ENCODE measurements around the gene RGS12. TPM values are rescaled to one million over a fixed set of nuclear protein-coding genes. Genes with fewer than 3 reads are reported as not detected.

The RGS12 gene
- total RNA-seq, 1 experiment from 2014 or later: 16.9 TPM

DNA sequence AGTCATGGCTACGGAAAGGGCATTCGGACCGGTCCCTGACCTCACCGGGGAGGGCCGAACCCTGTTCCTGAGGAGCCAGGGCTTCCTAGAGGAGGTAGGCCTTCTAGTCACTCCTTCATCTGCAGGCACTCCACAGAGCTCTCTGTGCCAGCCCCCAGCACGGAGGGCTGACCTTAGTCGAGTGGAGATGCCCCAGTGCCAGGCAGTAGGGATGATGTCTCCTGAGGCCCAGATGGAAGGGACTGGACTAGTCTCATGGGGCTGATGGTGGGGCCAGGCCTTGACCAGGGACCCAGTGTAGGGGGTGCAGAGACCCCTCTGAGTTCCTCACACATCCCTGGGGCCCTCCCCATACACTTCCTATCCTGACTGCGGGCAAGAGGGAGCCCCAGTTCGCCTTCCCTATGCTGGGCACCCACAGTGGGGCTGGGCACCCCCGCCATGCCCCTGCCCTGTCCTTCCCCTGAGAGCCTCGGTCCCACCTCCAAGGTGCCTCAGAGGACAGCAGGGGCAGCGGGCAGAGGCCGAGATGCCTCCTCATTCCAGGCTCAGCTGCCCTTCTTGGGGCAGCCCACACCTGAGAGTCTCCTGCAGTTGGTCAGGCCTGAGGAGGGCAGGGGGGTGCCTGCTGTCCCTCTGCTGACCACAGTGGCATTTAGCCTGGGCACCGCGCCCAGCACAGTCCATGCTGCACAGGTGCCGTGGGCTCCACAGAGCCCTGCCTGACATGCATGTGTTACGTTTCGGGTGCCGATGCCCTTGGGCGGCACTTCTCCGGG, 45.2 kb upstream of the RGS12 start:
- Histone ChIP-seq H3K14ac (ENCODE audit: insufficient read depth, low read length) (no peak overlapping the region; the same call in 1 of the 2 replicates), H3K79me1 (ENCODE audit: insufficient read depth, low read depth, low read length, poor library complexity, severe bottlenecking) (no peaks in the 10 kb centered on the region), H2BK12ac (ENCODE audit: insufficient read length, low read depth, low read length) (no peak overlapping the region), H4K5ac (ENCODE audit: insufficient read length, low read depth, low read length) (no peak overlapping the region), H3K18ac (ENCODE audit: insufficient read length, low read depth, low read length) (no peak overlapping the region), H3T11ph (ENCODE audit: low read length) (no peak overlapping the region), H4K8ac (replicated peaks; ENCODE audit: insufficient read length, low read depth, low read length) (no peak overlapping the region), H3K9ac (ENCODE audit: extremely low read depth, insufficient read length, low read length) (no peak overlapping the region), H2BK5ac (ENCODE audit: insufficient read length, low read length) (no peak overlapping the region), H2BK120ac (ENCODE audit: low read depth, low read length, poor library complexity, severe bottlenecking) (no peak overlapping the region), H3K27ac (ENCODE audit: insufficient read length, low read depth, low read length) (no peak overlapping the region), H3K27me3 (ENCODE audit: insufficient read depth, low read length) (no peaks in the 10 kb centered on the region), H3K4ac (ENCODE audit: low read depth, low read length) (no peak overlapping the region; the same call in 1 of the 2 replicates), H2BK20ac (ENCODE audit: low read depth, low read length, poor library complexity, severe bottlenecking) (no peak overlapping the region), H2BK15ac (ENCODE audit: low read depth, low read length) (no peak overlapping the region), H2AFZ (ENCODE audit: low read length) (no peak overlapping the region), H3K4me1 (ENCODE audit: insufficient read depth, low read length) (no peaks in the 10 kb centered on the region; the same call in 1 of the 2 replicates), H4K20me1 (ENCODE audit: control insufficient read depth, insufficient read depth, insufficient read length) (peaks cover 4% of the 10 kb centered on the region), H3K4me2 (ENCODE audit: insufficient read depth, insufficient read length, low read length) (no peak overlapping the region), H3K23ac (ENCODE audit: insufficient read length, low read depth, low read length) (no peak overlapping the region), H3K23me2 (ENCODE audit: insufficient read length, low read depth, low read length, poor library complexity, severe bottlenecking) (no peaks in the 10 kb centered on the region), H3K79me2 (ENCODE audit: insufficient read depth, low read length) (no peaks in the 10 kb centered on the region), H2AK5ac (ENCODE audit: insufficient read length, low read length) (no peak overlapping the region), H3K9me3 (ENCODE audit: control insufficient read depth, low read depth, low read length) (no peaks in the 10 kb centered on the region), H4K91ac (ENCODE audit: insufficient read length, low read depth, low read length) (peak overlapping the region; percentile 25), H3K56ac (ENCODE audit: insufficient read length, low read depth, low read length) (no peak overlapping the region)
- Mint-ChIP-seq H3K27ac (no peak overlapping the region), H3K4me3 (0 out of 5 replicates have a peak overlapping the region, but pooled peaks of 1 of the 2 experiments have one; percentile 20), H3K27me3 (ENCODE audit: low read depth) (peaks cover under 1% of the 10 kb centered on the region), H3K36me3 (ENCODE audit: insufficient read depth in 1 of 3, low read depth in 3 of 3) (peaks cover 0 to 2% (median under 1%) of the 10 kb centered on the region in 3 experiments; a peak in 5 of 7 replicates), H3K9me3 (no peaks in the 10 kb centered on the region), H3K4me1 (peaks cover 11 to 25% of the 10 kb centered on the region in 2 experiments)
- WGBS (ENCODE audit: extremely low coverage, insufficient read length, low lambda C conversion rate): no CpG with 5 or more reads among the region's 21 CpGs
- DNase-seq: no peak
- TF ChIP-seq, protein P1, sequence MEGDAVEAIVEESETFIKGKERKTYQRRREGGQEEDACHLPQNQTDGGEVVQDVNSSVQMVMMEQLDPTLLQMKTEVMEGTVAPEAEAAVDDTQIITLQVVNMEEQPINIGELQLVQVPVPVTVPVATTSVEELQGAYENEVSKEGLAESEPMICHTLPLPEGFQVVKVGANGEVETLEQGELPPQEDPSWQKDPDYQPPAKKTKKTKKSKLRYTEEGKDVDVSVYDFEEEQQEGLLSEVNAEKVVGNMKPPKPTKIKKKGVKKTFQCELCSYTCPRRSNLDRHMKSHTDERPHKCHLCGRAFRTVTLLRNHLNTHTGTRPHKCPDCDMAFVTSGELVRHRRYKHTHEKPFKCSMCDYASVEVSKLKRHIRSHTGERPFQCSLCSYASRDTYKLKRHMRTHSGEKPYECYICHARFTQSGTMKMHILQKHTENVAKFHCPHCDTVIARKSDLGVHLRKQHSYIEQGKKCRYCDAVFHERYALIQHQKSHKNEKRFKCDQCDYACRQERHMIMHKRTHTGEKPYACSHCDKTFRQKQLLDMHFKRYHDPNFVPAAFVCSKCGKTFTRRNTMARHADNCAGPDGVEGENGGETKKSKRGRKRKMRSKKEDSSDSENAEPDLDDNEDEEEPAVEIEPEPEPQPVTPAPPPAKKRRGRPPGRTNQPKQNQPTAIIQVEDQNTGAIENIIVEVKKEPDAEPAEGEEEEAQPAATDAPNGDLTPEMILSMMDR (conservative IDR thresholded peaks at IDR 0.05): no peak

All from H9 (cell line).